Endodermal cell (in vitro differentiated cells): ENCODE measurements around the gene DOK7. TPM values are rescaled to one million over a fixed set of nuclear protein-coding genes. Genes with fewer than 3 reads are reported as not detected.
A peak's percentile ranks its signal among the peaks of the same experiment; 100 is the strongest.
"Not testable (repeated sequence)": the region's sequence is repeated elsewhere in the genome, so short reads cannot be mapped to it uniquely, and the experiment has no call there.

Source experiments
- DNase-seq: peaks from one replicate; pipeline ENCODE4 v3.0.0-alpha.2; 2017
- H3K27ac ChIP-seq: 2 replicates; pipeline ENCODE4 v1.5.1; 2013; ENCODE audit warnings: mild to moderate bottlenecking, low read depth, low read length, moderate library complexity
- H3K27me3 ChIP-seq: 2 replicates; pipeline ENCODE4 v1.6.1; 2013; ENCODE audit warnings: mild to moderate bottlenecking, low read length, moderate library complexity; ENCODE audit not compliant: insufficient read depth, control insufficient read depth, poor library complexity, severe bottlenecking
- H3K36me3 ChIP-seq: 2 replicates; pipeline ENCODE4 v1.7.0; 2013; ENCODE audit warnings: mild to moderate bottlenecking, low read length, moderate library complexity; ENCODE audit not compliant: control insufficient read depth, insufficient read depth
- H3K4me1 ChIP-seq: one replicate; pipeline ENCODE4 v1.7.0; 2013; ENCODE audit warnings: low read length; ENCODE audit not compliant: control insufficient read depth, insufficient read depth
- H3K4me3 ChIP-seq: 2 replicates; pipeline ENCODE4 v1.5.1; 2013; ENCODE audit warnings: mild to moderate bottlenecking, low read length, moderate library complexity
- H3K9ac ChIP-seq: 2 replicates; pipeline ENCODE4 v1.6.1; 2013; ENCODE audit warnings: mild to moderate bottlenecking, low read length, moderate library complexity; ENCODE audit not compliant: poor library complexity, severe bottlenecking; ENCODE audit errors: extremely low read depth
- H3K9me3 ChIP-seq: 2 replicates; pipeline ENCODE4 v1.6.1; 2013; ENCODE audit warnings: mild to moderate bottlenecking, low read length, moderate library complexity; ENCODE audit not compliant: control insufficient read depth
- H3K27ac Mint-ChIP-seq: 2 replicates; pipeline ENCODE4 v1.8.0; 2020; ENCODE audit warnings: mixed read lengths
- H3K27me3 Mint-ChIP-seq: 2 replicates; pipeline ENCODE4 v1.8.0; 2021; ENCODE audit warnings: mild to moderate bottlenecking, mixed read lengths; ENCODE audit not compliant: insufficient read depth
- H3K36me3 Mint-ChIP-seq: 2 replicates; pipeline ENCODE4 v1.8.0; 2020; ENCODE audit warnings: low read depth, mixed read lengths
- H3K4me1 Mint-ChIP-seq: 2 replicates; pipeline ENCODE4 v1.8.0; 2020; ENCODE audit warnings: mixed read lengths
- H3K4me3 Mint-ChIP-seq: 2 replicates; pipeline ENCODE4 v1.8.0; 2020; ENCODE audit warnings: mild to moderate bottlenecking, moderate library complexity, mixed read lengths
- H3K9me3 Mint-ChIP-seq: 2 replicates; pipeline ENCODE4 v1.8.0; 2020; ENCODE audit warnings: mild to moderate bottlenecking, mixed read lengths
- CTCF ChIP-seq: fragments of 200-600 bp; sonication (generic); conservative IDR thresholded peaks from 2 replicates; pipeline ENCODE4 v1.5.0; 2021; ENCODE audit warnings: antibody characterized with exemption, mild to moderate bottlenecking
- WGBS, 2 experiments: methylation state at CpG; one replicate each; pipeline versions ENCODE4 v1.1.5 to v1.1.7; 2013; ENCODE audit warnings: missing lambda C conversion rate in 2 of 2, mixed read lengths in 1 of 2; ENCODE audit not compliant: insufficient coverage in 1 of 2, insufficient read length in 1 of 2; 5-methylcytosine and 5-hydroxymethylcytosine counted together
- total RNA-seq, 2 donors: library from RNA; stranded (reverse); fragmentation: NEBNext Ultra II Directional in 1 of 2; extraction: Animal tissue kit (Norgen Biotek cat#: 25700) in 1 of 2; gene quantifications; 2 replicates in 1 of 2; 3 replicates in 1 of 2; pipeline ENCODE4 v1.2.1, GENCODE V29; 2021

Gene DOK7
- total RNA-seq, 2 donors from 2014 or later: 0.38 to 1.3 TPM

- Mint-ChIP-seq H3K27ac (no peak overlapping the region), H3K27me3 (peaks cover 21% of the 10 kb centered on the region), H3K9me3 (peaks cover 29% of the 10 kb centered on the region), H3K36me3 (no peaks in the 10 kb centered on the region), H3K4me1 (no peaks in the 10 kb centered on the region), H3K4me3 (no peak overlapping the region)
- TF ChIP-seq CTCF: peak; percentile 87
- DNase-seq: peak; percentile 81
- Histone ChIP-seq H3K27ac (no peak overlapping the region), H3K9ac (no peak overlapping the region), H3K4me3 (no peak overlapping the region), H3K9me3 (peaks cover 20% of the 10 kb centered on the region), H3K4me1 (no peaks in the 10 kb centered on the region), H3K36me3 (no peaks in the 10 kb centered on the region), H3K27me3 (no peaks in the 10 kb centered on the region)
- WGBS, 2 experiments: 84 to 86% methylated on average over 7 of the region's 7 CpGs
These were observed 10.7 kb upstream of the DOK7 start for GRCh38 chr4:3452376-3452775.

- not testable (repeated sequence) for H3K27ac Mint-ChIP-seq, H3K36me3 ChIP-seq, H3K36me3 Mint-ChIP-seq, H3K9ac ChIP-seq, H3K27me3 ChIP-seq, H3K4me3 ChIP-seq, H3K27ac ChIP-seq, H3K4me1 Mint-ChIP-seq, DNase-seq, H3K4me3 Mint-ChIP-seq, H3K4me1 ChIP-seq
- H3K27me3 Mint-ChIP-seq: peaks cover 45% of the 10 kb centered on the region
- peaks cover 32% of the 10 kb centered on the region for H3K9me3 Mint-ChIP-seq
- WGBS, 2 experiments: 90 to 93% methylated on average over 3 of the region's 3 CpGs
- H3K9me3 ChIP-seq: peaks cover 20% of the 10 kb centered on the region
These were observed 7.5 kb upstream of the DOK7 start for GRCh38 chr4:3455596-3455995.

DNA sequence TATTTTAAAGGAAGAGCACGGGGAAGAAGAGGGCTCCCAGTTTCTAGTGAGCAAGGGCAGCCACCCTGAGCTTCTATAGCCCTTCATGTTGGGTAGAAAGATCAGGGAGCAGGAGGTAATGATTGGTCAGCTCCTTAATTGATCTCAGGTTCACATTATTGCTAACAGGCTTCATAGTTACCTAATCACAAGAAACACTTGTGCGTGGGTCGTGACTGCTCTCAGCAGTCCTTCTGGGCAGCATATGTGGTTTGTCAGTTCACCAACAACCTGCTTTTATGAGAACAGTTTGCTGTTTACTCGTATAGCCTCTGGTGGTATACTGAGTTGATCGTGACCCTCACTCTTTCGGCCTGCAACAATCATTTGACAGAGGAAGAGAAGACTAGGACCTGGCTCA, 4.7 kb upstream of the DOK7 start:
- Mint-ChIP-seq H3K9me3 (peaks cover 32% of the 10 kb centered on the region), H3K4me1 (no peaks in the 10 kb centered on the region), H3K27ac (no peak overlapping the region), H3K36me3 (no peaks in the 10 kb centered on the region), H3K4me3 (no peak overlapping the region), H3K27me3 (peaks cover 55% of the 10 kb centered on the region)
- no peaks in the 10 kb centered on the region for H3K36me3 ChIP-seq
- no peak overlapping the region for H3K27ac ChIP-seq
- peaks cover 18% of the 10 kb centered on the region for H3K27me3 ChIP-seq
- TF ChIP-seq CTCF: no peak
- no peak overlapping the region for H3K4me3 ChIP-seq
- no peak overlapping the region for H3K9ac ChIP-seq
- no peak for DNase-seq
- H3K9me3 ChIP-seq: peaks cover 20% of the 10 kb centered on the region
- no peaks in the 10 kb centered on the region for H3K4me1 ChIP-seq
- 84 to 88% methylated on average over 6 of the region's 6 CpGs for WGBS, 2 experiments

DNA sequence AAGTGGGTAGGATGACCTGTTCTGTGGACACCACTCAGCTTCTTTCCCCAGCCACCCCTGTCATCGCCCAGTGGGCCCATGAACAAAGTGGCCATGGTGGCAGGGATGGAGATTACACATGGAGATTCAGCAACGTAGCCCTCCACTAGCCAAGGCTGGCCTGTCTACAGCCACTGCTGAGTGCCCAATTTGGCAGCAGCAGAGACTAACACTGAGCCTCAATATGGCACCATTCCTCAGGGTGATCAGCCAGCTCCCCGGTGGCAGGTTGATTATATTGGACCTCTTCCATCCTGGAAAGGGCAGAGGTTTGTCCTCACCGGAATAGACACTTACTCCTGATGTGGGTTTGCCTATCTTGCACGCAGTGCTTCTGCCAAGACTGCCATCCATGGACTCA, 4.0 kb upstream of the DOK7 start:
- H3K36me3 Mint-ChIP-seq: not testable (repeated sequence)

More for the DNA sequence above, 4.0 kb upstream of the DOK7 start:
- peaks cover 14% of the 10 kb centered on the region for H3K9me3 ChIP-seq
- DNase-seq, H3K4me1 Mint-ChIP-seq, H3K9ac ChIP-seq, H3K4me3 ChIP-seq, H3K27ac Mint-ChIP-seq, H3K4me1 ChIP-seq, H3K36me3 ChIP-seq, H3K4me3 Mint-ChIP-seq, H3K27ac ChIP-seq: not testable (repeated sequence)
- peaks cover 24% of the 10 kb centered on the region for H3K27me3 ChIP-seq
- 89 to 91% methylated on average over 3 to 5 of the region's 5 CpGs for WGBS, 2 experiments
- H3K9me3 Mint-ChIP-seq: peaks cover 26% of the 10 kb centered on the region
- peaks cover 50% of the 10 kb centered on the region for H3K27me3 Mint-ChIP-seq
